Measurements from ENCODE around the gene RNF14. TPM values are rescaled to one million over a fixed set of nuclear protein-coding genes. Genes with fewer than 3 reads are reported as not detected.

RNF14 gene
- total RNA-seq, 4 donors from 2014 or later, result 11.9 to 45.0 (median 23.6) TPM

DNA sequence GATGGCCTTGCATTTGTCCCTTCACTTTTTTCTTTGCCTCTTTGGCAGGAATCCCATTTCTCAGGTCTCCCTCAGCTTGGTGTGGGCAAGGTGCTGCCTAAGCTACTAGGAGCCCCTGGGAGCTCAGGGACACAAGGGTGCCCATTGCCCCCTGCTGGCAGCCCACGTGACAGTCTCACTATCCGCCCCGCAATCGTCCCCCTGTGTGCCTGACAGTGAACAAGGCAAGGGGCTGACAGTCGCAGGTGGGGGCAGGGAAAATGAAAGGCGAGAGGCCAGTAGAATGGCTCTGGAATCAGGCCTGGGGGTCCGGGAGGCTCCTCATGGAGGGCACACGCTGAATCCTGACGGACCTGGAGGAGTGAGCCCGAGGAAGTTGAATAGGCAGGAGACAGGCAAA, 8.9 kb upstream of the RNF14 start:
- 74 to 80% methylated on average over 2 to 6 of the region's 10 CpGs for WGBS, 2 donors
- Histone ChIP-seq H3K27me3 (no peaks in the 10 kb centered on the region), H3K27ac (peak overlapping the region in 2 of 4 donors; percentile 1 to 45), H3K36me3 (no peaks in the 10 kb centered on the region), H3K9me3 (no peaks in the 10 kb centered on the region), H3K4me1 (peaks cover 14 to 41% (median 17%) of the 10 kb centered on the region in 3 donors), H3K4me3 (no peak overlapping the region)
- peak in 2 of 6 experiments; percentile 2 to 31 for TF ChIP-seq CTCF (IDR thresholded peaks at IDR 0.05)
- TF ChIP-seq POLR2A (IDR thresholded peaks at IDR 0.05), result no peak
- DNase-seq, result no peak
- intact Hi-C loops (cut with DNase I), result loop anchor here (5.0 kb wide), 1 partner anchor 268 kb away; no protein-coding TSS in a partner anchor

DNA sequence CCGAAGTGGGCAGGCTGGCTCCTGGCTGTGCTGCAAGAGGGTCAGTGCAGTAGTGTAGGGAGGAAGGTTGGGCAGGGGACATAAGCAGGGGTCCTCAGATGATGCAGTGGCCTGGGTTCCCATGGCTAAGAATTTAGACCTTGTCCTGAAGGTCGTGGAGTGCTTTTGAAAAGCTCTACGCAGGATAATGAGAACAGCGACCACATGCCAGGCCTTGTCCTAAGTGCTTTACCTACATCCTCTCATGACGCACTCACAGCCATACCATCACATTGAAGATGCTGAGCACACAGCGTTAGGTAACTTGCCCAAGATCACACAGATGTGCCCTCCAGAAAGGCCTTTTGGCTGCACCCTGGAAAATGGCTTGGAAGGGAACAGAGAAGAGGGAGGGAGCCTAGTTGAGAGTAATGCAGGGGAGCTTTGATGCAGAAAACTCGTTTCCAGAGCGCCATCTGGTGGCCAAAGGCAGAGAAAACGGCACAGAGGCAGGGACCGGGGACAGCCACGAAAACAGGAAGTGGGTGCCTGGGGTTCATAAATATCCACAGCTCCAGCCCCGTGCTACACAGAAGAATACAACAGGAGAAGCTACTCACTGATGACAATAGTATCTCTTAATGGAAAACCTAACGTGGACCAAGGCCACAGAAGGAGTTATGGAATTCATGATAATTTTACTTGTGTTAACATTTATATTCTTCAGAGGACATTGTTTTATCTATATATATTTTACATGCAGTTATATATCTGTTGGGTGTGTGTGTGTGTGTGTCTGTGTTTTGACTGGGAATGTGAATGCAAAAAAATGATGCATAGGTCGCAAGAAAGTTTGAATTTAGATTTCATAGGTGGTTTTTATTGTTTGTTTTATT, 8.2 kb upstream of the RNF14 start:
- 26 to 27% methylated on average over 14 of the region's 14 CpGs for WGBS, 2 donors
- peak; percentile 58 for DNase-seq

GRCh38 chr5:141961466-141961865, 7.4 kb upstream of the RNF14 start:
- Histone ChIP-seq H3K4me3 (no peak overlapping the region), H3K36me3 (no peaks in the 10 kb centered on the region), H3K27me3 (no peaks in the 10 kb centered on the region), H3K27ac (peak overlapping the region in 1 of 4 donors; percentile 20), H3K9me3 (no peaks in the 10 kb centered on the region), H3K4me1 (peaks cover 14 to 41% (median 17%) of the 10 kb centered on the region in 3 donors)
- TF ChIP-seq POLR2A (IDR thresholded peaks at IDR 0.05), result no peak
- no peak for TF ChIP-seq CTCF (IDR thresholded peaks at IDR 0.05)
- no peak for DNase-seq
- WGBS, 2 donors, result 87 to 93% methylated on average over 3 of the region's 3 CpGs
- intact Hi-C loops (cut with DNase I), result loop anchor here (5.0 kb wide), 1 partner anchor 269 kb away; no protein-coding TSS in a partner anchor

More for the DNA sequence above, 8.2 kb upstream of the RNF14 start:
- intact Hi-C loops (cut with DNase I), result loop anchor here (5.0 kb wide), 1 partner anchor 268 kb away; no protein-coding TSS in a partner anchor
- Histone ChIP-seq H3K36me3 (no peaks in the 10 kb centered on the region), H3K27me3 (no peaks in the 10 kb centered on the region), H3K9me3 (no peaks in the 10 kb centered on the region), H3K27ac (peak overlapping the region in 3 of 4 donors; percentile 20 to 45 (median 38)), H3K4me1 (peaks cover 14 to 41% (median 17%) of the 10 kb centered on the region in 3 donors), H3K4me3 (no peak overlapping the region)
- peak in 1 of 4 donors; percentile 11 for TF ChIP-seq POLR2A (IDR thresholded peaks at IDR 0.05)
- TF ChIP-seq CTCF (IDR thresholded peaks at IDR 0.05), result peak; percentile 84 to 95 (median 90)

- intact Hi-C loops (cut with DNase I), result loop anchor here (5.0 kb wide), 1 partner anchor 271 kb away; no protein-coding TSS in a partner anchor
- peaks cover 3 to 32% (median 4%) of the 10 kb centered on the region in 3 donors for H3K4me1 ChIP-seq
- TF ChIP-seq POLR2A (IDR thresholded peaks at IDR 0.05) (no peak), CTCF (IDR thresholded peaks at IDR 0.05) (no peak)
- H3K27ac ChIP-seq, result no peak overlapping the region
- no peaks in the 10 kb centered on the region for H3K36me3 ChIP-seq
- no peaks in the 10 kb centered on the region for H3K9me3 ChIP-seq
- no peak for DNase-seq
- H3K27me3 ChIP-seq, result no peaks in the 10 kb centered on the region
- no peak overlapping the region for H3K4me3 ChIP-seq
- 45 to 46% methylated on average over 3 of the region's 3 CpGs for WGBS, 2 donors
Observed at GRCh38 chr5:141963701-141964100, 5.2 kb upstream of the RNF14 start.

DNA sequence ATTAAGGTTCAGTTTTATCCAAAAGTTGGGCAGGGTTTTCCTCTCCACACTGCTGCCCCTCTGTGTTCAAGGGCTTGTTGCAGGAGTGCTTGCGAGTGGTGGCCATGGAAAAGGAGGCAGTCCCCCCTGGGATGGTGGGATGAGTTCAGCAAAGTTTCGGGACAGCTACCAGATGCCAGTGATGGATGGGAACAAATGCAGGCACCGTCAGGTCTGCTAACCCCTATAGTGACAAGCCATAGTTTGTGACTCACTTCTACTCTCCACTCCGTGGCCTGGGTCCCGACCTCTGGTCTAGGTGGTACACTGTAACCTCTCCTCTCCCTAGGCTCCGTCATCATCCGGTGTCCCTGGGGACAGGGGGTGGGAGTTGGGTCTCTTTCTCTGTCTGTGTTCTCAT, 3.8 kb upstream of the RNF14 start:
- WGBS, 2 donors, result 66 to 79% methylated on average over 5 to 7 of the region's 7 CpGs
- H3K4me3 ChIP-seq, result no peak overlapping the region
- no peak for DNase-seq
- no peak overlapping the region for H3K27ac ChIP-seq
- H3K4me1 ChIP-seq, result peaks cover 7 to 25% (median 8%) of the 10 kb centered on the region in 3 donors
- intact Hi-C loops (cut with DNase I), result no loop called here
- H3K27me3 ChIP-seq, result no peaks in the 10 kb centered on the region
- TF ChIP-seq CTCF (IDR thresholded peaks at IDR 0.05) (no peak), POLR2A (IDR thresholded peaks at IDR 0.05) (no peak)
- H3K36me3 ChIP-seq, result no peaks in the 10 kb centered on the region
- H3K9me3 ChIP-seq, result no peaks in the 10 kb centered on the region

Measured in esophagus squamous epithelium (tissue), 5 donors.